ENCODE results near the gene SYNE4. TPM values are rescaled to one million over a fixed set of nuclear protein-coding genes. Genes with fewer than 3 reads are reported as not detected.

Gene SYNE4
- total RNA-seq, 1 experiment from 2014 or later, result 1.1 TPM

- ATAC-seq (no peak), DNase-seq (ENCODE audit: low read depth, low spot score) (no peak)
- Histone ChIP-seq H3K27me3 (ENCODE audit: control insufficient read depth, insufficient read depth, low read length) (no peaks in the 10 kb centered on the region), H3K4me3 (ENCODE audit: low read depth in 2 of 2, low read length in 2 of 2) (no peak overlapping the region), H3K27ac (ENCODE audit: low read length) (no peak overlapping the region), H3K4me1 (ENCODE audit: control insufficient read depth, insufficient read depth, low read length) (no peaks in the 10 kb centered on the region; the same call in 1 of the 2 replicates), H3K9me3 (ENCODE audit: control insufficient read depth, insufficient read depth, low read depth, low read length) (no peaks in the 10 kb centered on the region), H3K36me3 (ENCODE audit: control insufficient read depth, insufficient read depth, low read length) (no peaks in the 10 kb centered on the region)
- CTCF ChIA-PET, result no interaction called here
- POLR2A ChIA-PET, result no interaction called here
- BruUV-seq (replicated peaks), result no TSS peak
- TF ChIP-seq REST (IDR thresholded peaks at IDR 0.05; ENCODE audit: insufficient read depth in 1 of 2, low read depth in 2 of 2, low read length in 1 of 2) (no peak), CTCF (IDR thresholded peaks at IDR 0.05) (no peak), TCF7L2 (IDR thresholded peaks at IDR 0.05; ENCODE audit: low read depth, low read length) (no peak), SIN3A (IDR thresholded peaks at IDR 0.05; ENCODE audit: borderline replicate concordance, insufficient read depth, low read depth, low read length) (no peak), POLR2AphosphoS5 (IDR thresholded peaks at IDR 0.05; ENCODE audit: low read depth, low read length) (no peak)
- intact Hi-C loops (cut with micrococcal nuclease; ENCODE audit: unreplicated experiment), result no loop called here
- in situ Hi-C loops (cut with HindIII; ENCODE audit: low pct_unique_long_range_greater_than_20kb, low sequenced_read_pairs), result no loop called here
Measured at GRCh38 chr19:36003284-36003683, 5.3 kb downstream of the SYNE4 start.

- Histone ChIP-seq H3K27me3 (ENCODE audit: control insufficient read depth, insufficient read depth, low read length) (no peaks in the 10 kb centered on the region), H3K4me3 (ENCODE audit: low read depth in 2 of 2, low read length in 2 of 2) (no peak overlapping the region), H3K4me1 (ENCODE audit: control insufficient read depth, insufficient read depth, low read length) (peaks cover 2% of the 10 kb centered on the region), H3K36me3 (ENCODE audit: control insufficient read depth, insufficient read depth, low read length) (no peaks in the 10 kb centered on the region), H3K9me3 (ENCODE audit: control insufficient read depth, insufficient read depth, low read depth, low read length) (no peaks in the 10 kb centered on the region), H3K27ac (ENCODE audit: low read length) (no peak overlapping the region)
- DNase-seq (ENCODE audit: low read depth, low spot score) (no peak), ATAC-seq (no peak)
- POLR2A ChIA-PET, result no interaction called here
- intact Hi-C loops (cut with micrococcal nuclease; ENCODE audit: unreplicated experiment), result loop anchor here (1.0 kb wide), 1 partner anchor 17 kb away; no protein-coding TSS in a partner anchor
- no TSS peak for BruUV-seq (replicated peaks)
- CTCF ChIA-PET, result interaction anchor here (0.6 kb wide), 1 partner anchor 117 kb away, joined by 9 read pairs; no protein-coding TSS in a partner anchor
- in situ Hi-C loops (cut with HindIII; ENCODE audit: low pct_unique_long_range_greater_than_20kb, low sequenced_read_pairs), result no loop called here
- TF ChIP-seq TCF7L2 (IDR thresholded peaks at IDR 0.05; ENCODE audit: low read depth, low read length), result no peak
- no peak for TF ChIP-seq REST (IDR thresholded peaks at IDR 0.05; ENCODE audit: insufficient read depth in 1 of 2, low read depth in 2 of 2, low read length in 1 of 2)
- TF ChIP-seq POLR2AphosphoS5 (IDR thresholded peaks at IDR 0.05; ENCODE audit: low read depth, low read length), result no peak
- TF ChIP-seq SIN3A (IDR thresholded peaks at IDR 0.05; ENCODE audit: borderline replicate concordance, insufficient read depth, low read depth, low read length), result no peak
- TF ChIP-seq CTCF (IDR thresholded peaks at IDR 0.05), result no peak
Measured at GRCh38 chr19:36001605-36002004, 7.0 kb downstream of the SYNE4 start.

All from Panc1 (cell line).